ENCODE results near the gene CXorf65. TPM values are rescaled to one million over a fixed set of nuclear protein-coding genes. Genes with fewer than 3 reads are reported as not detected.

CXorf65 gene
- total RNA-seq, 1 experiment from 2014 or later = not detected

DNA sequence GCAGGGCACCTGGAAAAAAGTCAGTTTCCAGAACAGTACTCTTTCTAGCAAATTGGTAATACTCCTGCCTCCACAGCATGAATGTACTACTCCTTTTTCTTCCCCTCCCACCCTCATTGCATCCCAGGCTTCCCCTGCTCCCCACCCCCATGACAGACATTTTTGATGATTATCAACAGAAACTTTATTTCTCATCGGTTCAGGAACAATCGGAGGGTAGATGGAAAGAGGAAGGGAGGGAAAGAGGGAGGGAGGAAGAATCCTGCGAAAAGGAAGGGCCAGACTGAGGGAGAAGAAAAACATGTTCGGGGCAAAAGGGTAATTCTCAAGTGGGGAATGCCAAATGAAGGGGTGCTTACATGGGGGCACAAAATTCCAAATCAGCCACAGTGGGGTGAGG, 705 bp upstream of the CXorf65 start:
- DNase-seq (ENCODE audit: low read depth) = no peak

DNA sequence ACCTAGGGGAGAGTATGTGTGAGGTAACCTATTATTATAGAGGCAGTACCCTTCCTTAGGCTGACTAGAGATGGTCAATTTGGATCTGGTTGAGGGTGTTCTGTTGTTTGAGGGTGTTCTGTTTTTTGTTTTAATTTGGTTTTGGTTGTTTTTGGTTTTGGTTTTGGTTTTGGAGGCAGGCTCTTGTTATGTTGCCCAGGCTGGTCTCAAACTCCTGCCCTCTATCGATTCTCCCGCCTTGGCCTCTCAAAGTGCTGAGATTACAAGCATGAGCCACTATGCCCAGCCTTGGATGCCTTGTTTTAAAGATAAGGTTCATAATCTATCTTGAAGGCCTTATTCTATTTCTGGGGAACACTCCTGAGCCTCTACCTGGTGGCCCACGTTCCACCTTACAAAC, 912 bp downstream of the CXorf65 start:
- DNase-seq (ENCODE audit: low read depth) = no peak

DNA sequence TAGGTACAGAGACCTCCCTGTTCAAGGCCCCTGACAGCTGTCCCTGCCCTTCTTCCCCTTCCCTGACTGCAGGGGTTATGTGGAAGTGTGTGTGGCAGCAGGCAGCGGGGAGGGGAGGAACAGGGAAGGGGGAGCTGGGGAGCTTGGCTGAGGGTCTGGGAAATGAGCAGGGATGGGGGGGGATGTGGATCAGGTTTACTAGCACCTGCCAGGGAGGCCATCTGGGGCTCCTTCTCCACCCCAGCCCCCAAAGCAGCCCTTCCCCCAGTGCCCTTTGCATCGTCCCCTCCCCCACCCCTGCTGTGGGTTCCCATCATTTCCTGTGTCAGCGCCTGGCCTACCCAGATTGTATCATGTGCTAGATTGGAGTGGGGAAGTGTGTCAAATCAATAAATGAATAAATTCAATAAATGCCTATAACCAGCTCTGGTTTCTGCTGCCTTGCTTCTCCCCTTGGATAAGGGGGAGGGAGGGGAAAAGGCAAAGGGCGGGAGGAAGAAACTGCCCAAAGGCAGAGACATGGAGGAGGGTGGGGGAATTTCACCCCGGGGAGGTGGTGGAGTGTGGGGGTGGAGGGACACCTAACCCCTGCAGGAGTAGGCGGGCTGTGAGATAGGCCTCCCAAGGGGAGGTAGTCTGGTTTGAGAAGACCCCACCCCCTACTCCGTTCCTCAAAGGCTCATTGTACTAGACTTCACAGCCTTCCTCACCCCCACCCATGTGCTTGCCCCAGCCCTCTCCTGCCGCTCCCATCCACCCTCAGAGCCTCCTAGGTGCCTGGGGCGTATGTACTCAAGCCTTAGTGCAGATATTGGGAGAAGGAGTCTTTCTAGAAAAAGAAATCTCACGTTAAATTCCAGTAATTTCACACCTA, 3.2 kb downstream of the CXorf65 start:
- DNase-seq (ENCODE audit: low read depth) = no peak

GRCh38 chrX:71102292-71102691, 4.2 kb downstream of the CXorf65 start:
- DNase-seq (ENCODE audit: low read depth) = no peak

DNA sequence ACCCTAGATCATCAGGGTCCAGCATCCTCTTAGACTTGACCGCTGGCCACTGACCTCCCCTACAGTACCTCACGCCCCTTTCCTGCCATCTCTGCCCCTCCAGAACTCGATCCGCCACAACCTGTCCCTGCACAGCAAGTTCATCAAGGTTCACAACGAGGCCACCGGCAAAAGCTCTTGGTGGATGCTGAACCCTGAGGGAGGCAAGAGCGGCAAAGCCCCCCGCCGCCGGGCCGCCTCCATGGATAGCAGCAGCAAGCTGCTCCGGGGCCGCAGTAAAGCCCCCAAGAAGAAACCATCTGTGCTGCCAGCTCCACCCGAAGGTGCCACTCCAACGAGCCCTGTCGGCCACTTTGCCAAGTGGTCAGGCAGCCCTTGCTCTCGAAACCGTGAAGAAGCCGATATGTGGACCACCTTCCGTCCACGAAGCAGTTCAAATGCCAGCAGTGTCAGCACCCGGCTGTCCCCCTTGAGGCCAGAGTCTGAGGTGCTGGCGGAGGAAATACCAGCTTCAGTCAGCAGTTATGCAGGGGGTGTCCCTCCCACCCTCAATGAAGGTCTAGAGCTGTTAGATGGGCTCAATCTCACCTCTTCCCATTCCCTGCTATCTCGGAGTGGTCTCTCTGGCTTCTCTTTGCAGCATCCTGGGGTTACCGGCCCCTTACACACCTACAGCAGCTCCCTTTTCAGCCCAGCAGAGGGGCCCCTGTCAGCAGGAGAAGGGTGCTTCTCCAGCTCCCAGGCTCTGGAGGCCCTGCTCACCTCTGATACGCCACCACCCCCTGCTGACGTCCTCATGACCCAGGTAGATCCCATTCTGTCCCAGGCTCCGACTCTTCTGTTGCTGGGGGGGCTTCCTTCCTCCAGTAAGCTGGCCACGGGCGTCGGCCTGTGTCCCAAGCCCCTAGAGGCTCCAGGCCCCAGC, 5.7 kb downstream of the CXorf65 start:
- no peak for DNase-seq (ENCODE audit: low read depth)

- DNase-seq (ENCODE audit: low read depth) = no peak
Measured at GRCh38 chrX:71099736-71100135, 6.8 kb downstream of the CXorf65 start.

- DNase-seq (ENCODE audit: low read depth) = no peak
Measured at GRCh38 chrX:71098951-71099506, 7.5 kb downstream of the CXorf65 start.

GRCh38 chrX:71098302-71098701, 8.2 kb downstream of the CXorf65 start:
- no peak for DNase-seq (ENCODE audit: low read depth)

DNA sequence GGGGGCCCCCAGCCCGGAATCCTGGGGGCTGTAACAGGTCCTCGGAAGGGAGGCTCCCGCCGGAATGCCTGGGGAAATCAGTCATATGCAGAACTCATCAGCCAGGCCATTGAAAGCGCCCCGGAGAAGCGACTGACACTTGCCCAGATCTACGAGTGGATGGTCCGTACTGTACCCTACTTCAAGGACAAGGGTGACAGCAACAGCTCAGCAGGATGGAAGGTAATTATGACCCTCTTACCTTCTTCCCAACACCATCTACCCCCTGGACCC, 9.8 kb downstream of the CXorf65 start:
- no peak for DNase-seq (ENCODE audit: low read depth)

GRCh38 chrX:71095981-71096759, 10.4 kb downstream of the CXorf65 start:
- peak; percentile 20 for DNase-seq (ENCODE audit: low read depth)

DNA sequence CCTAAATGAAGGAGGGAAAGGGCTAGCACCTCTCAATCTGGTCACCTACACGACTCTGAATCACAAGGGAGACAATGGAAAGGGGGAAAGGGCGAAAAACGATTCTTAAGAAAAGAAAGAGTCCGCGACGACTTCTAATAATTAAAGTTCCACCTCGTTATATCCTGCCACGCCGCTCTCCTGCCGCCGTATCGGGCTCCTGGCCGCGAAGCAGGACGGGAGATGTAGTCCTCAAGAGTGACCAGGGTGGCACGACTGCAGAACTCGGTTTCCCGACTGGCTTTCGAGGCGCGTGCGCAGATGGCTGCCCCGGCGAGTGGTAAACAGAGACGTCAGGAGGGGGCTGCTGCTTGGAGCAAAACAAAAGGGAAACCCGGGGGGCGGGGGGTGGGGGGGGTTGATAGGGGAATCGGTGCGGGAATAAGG, 11.0 kb downstream of the CXorf65 start, which contains the start of gene FOXO4:
Gene FOXO4, plus strand, starts transcription at position 297 of the 426 bp plus-strand sequence. CDS start 678 bp downstream, outside the sequence.
- DNase-seq (ENCODE audit: low read depth) = peak; percentile 67

DNA sequence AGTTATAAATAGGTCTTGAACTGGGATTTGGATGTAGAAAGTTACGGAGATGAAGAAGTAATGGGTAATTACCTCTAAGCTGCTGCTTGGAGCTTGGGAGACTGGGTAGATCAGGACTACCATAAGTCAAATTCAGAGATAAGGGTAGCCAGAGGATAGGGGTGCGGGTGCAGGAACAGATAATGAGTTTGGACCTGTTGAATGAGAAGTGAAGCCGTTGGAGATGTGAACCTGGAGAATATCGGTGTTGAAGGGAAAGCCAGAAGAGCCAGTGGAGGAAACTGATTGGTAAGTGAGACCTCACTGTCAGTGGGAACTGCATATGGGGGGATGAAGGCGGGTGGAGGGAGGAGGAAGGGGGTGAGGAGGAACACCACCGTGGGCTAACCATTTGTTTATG, 11.5 kb downstream of the CXorf65 start:
- no peak for DNase-seq (ENCODE audit: low read depth)

DNA sequence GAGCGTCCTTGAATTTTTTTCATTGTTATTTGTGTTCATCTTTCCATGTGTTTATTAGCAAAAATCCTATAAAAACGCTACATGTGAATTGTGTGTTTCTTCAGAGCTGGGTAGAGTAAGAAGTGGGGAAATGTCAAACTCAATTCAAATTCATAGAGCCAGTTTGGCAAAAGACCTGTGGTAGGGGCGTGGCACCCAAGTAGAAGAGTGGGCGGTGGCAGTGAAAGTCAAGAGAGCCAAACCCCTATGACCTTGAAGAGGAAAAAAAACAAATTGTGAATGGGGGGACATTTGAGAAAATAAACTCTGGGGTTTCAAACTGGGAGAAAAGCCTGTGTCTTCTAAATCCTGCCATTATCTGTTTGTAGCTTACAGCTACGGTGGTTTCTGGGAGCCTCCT, 15.3 kb downstream of the CXorf65 start:
- DNase-seq (ENCODE audit: low read depth) = no peak

DNA sequence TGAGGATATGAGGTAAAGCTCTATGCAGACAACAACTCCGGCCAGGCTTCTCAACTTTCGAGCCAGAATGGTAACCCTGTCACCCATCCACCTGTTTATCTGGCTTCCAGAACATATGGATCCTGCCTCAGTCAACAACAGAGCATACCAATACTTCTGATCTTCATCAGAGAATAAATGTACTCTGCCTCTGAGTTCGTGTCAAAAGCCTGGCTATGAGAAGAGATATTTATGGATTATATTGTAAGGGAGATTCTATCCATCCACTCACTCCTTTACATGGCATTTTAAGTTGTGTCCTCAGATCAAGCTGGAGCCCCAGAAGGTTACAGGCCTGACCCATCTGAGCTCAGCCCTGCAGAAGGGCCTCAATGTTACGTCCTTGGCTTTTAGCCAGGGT, 20.6 kb downstream of the CXorf65 start:
- DNase-seq (ENCODE audit: low read depth) = no peak

DNA sequence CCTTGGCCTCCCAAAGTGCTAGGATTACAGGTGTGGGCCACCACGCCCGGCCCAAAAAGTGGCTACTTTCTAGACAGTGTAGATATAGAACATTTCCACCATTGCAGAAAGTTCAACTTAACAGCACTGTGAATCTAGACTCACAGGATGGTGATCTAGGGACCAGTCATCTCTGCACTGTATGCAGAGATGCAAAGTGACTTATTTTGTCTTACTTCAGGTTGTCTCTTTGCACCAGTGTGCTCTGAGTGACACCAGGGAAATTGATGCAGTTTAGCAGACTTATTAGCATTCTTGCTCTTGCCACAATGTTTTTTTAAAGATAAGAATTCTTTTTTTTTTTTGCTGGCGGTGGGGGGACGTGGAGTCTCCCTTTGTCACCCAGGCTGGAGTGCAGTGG, 23.7 kb downstream of the CXorf65 start:
- DNase-seq (ENCODE audit: low read depth) = no peak

DNA sequence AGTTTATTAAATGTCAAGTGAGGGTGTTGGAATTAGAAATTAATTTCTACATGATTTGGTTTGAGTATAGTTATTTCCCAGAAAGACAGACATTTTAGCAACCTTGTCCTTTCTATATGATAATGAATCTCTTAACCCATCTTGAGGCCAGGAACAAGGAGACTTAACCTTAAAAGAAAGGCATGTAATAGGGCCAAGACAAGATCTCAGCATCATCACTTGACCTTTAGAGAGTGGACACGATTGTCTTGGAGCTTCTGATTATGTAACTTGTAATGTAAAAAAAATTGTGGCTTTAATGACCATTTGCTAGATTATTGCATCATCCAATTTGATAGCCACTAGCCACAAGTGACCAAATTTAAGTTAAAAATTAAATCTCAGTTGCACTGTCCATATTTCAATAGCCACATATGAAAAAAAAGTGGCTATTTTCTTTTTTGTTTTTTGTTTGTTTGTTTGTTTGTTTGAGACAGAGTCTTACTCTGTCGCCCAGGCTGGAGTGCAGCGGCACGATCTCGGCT, 24.4 kb downstream of the CXorf65 start:
- DNase-seq (ENCODE audit: low read depth) = no peak

DNA sequence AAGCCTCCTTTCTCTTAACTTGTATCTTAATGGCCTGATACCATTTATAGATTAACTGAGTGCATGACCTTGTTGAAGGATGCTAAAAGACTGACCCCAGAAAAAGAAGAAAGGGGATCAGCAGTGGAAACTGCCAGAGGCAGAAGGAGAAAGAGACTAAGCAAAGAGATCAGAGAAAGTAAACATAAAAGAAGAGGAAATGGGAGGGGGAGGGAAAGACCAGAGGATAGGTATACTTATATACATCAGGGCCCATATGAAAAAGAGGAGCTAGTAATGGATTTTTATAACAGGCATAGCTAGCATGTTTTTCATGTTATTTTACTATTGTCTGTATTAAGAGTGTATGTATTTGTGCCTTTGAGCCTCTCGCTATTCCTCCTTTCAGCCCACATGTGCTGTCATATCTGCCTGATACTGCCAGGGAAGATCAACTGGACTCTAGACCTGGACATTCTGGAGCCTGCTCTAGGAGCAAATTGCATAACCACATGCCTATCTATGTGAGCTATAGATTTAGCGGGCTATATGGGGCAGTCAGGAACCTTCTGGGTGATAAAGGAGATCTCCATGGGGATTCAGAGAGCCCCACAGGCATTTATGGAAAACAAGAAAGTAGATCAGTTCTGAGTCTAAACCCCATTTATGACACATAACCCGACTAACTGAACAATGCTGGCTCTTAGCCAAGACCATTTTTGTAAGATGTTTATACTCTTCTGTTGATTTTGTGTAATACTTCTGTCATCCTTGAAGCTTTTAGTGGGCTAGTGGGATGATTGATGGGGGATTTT, 25.0 kb downstream of the CXorf65 start:
- peak; percentile 44 for DNase-seq (ENCODE audit: low read depth)

- DNase-seq (ENCODE audit: low read depth) = no peak
Measured at GRCh38 chrX:71070531-71070930, 36.0 kb downstream of the CXorf65 start.

GRCh38 chrX:71068044-71068918, 38.3 kb downstream of the CXorf65 start, which contains the start of gene SNX12:
SNX12 (minus strand) TSS chrX:71068334; CDS start chrX:71068306, 28 bp downstream.
- peak; percentile 92 for DNase-seq (ENCODE audit: low read depth)

Measured in LHCN-M2 (cell line).